GM18868 (cell line): ENCODE results near the gene MED12L.

Experiments used
- ATAC-seq: cut with Tn5 transposase; IDR thresholded peaks from one replicate; pipeline ENCODE4 v1.9.1; 2021; ENCODE audit warnings: mild to moderate bottlenecking, moderate library complexity; ENCODE audit not compliant: unreplicated experiment

The MED12L gene

DNA sequence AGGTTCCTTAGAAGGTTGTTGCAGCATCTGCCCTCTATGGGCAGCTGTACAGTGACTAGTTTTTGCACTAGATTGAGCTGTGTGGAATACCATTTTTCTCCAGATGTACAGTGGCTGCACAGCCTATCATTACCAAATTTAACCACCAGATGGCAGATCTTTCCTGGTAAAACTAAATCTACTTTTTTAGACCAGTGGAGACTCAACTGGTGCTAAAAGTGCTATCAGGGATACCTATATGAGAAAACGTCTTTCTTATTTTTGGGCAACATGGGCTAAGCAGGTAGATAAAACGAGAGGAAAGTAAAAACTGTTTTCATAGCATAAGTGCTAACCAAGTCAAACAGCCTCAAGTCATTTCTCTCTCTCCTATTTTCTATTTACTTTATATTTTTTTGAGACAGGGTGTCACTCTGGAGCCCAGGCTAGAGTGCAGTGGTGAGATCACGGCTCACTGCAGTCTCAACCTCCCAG, 354.2 kb downstream of the MED12L start:
- peak; percentile 88 for ATAC-seq

- no peak for ATAC-seq
Measured at GRCh38 chr3:151440940-151441339, 355.5 kb downstream of the MED12L start.

DNA sequence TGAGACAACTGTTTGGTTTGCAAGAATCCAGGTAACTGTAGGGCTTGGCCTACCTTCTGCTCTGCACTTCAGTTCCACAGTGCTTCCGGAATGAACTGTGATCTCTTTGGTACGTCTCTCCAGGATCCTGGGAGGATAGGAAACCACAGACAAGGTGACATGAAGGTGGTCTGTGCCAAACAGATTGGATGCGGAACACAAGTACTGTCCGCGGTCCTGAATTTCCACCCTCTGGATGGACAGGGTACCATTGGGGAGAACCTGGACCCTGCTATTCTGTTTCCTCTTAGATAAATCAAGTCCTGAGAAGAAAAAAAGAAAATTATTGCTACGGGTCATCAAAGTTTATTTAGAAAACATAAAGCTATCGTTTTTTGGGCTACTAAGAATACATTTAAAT, 358.1 kb downstream of the MED12L start:
- no peak for ATAC-seq

GRCh38 chr3:151445273-151446001, 360.0 kb downstream of the MED12L start:
- ATAC-seq: peak; percentile 47

- ATAC-seq: no peak
Measured at GRCh38 chr3:151446002-151446340, 360.5 kb downstream of the MED12L start.

GRCh38 chr3:151452368-151452767, 366.9 kb downstream of the MED12L start:
- no peak for ATAC-seq

GRCh38 chr3:151452841-151453240, 367.4 kb downstream of the MED12L start:
- no peak for ATAC-seq

DNA sequence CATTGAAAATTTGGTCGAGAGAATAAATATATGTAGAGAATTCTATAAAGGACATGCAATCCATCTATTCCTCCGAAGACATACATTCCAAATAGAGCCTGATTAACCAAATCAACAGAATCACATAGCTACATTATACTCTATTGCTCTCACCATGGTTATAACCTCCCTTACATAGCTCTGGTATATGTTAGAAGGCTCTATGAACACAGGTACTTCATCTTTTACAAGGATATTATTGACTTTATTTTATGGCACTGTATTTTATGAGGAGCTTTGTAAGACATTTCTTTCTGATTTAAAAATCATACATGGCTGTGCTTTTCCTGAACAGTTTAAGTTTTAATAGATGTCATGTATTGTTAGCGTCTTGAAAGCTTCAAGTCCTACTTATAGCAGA, 370.6 kb downstream of the MED12L start:
- ATAC-seq: no peak

DNA sequence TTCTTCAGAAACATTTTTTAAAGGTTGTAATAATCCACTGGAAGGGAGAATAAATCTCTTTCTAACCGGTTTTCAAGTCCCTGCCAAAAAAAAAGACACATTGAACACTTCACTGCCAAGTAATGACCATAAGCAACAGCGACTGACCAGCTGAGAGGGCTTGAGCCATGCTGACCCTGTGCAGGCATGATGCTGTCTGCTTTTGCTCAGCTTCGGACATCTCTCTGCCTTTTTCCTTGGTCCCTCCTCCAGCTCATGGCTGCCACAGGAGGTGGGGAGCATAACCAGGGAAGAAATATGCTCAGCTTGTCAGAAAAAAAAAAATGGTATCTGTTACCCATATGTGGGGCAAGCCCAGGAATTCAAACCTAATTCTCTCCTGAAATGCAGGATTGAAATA, 373.9 kb downstream of the MED12L start:
- ATAC-seq: no peak

- no peak for ATAC-seq
Measured at GRCh38 chr3:151460228-151460627, 374.8 kb downstream of the MED12L start.

GRCh38 chr3:151460774-151461450, 375.4 kb downstream of the MED12L start, which contains the start of gene IGSF10:
IGSF10 (minus strand) TSS chr3:151461061; CDS start chr3:151458709, 2,352 bp downstream.
- ATAC-seq: no peak

DNA sequence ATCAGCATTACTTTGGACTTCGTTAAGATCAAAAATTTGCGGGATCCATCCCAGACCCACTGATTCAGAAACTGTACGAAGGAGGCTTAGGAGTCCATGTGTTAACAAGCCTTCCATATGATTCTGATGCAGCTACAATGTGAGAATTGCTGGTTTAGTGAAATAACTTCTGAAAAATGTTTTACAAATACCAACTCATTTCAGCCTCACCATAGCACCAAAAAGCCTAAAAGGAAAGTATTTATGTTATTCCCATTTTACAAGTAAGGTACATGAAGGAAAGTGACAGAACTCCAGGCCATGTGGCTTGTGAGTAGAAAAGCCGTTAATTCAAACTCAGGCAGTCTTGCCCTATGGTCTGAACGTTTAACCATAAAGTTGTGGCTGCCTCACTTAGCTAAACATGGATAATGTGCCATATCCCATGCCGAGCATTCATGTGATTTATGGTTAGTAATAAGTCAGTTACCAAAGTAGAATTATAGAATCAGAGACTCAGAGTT, 376.9 kb downstream of the MED12L start:
- no peak for ATAC-seq

DNA sequence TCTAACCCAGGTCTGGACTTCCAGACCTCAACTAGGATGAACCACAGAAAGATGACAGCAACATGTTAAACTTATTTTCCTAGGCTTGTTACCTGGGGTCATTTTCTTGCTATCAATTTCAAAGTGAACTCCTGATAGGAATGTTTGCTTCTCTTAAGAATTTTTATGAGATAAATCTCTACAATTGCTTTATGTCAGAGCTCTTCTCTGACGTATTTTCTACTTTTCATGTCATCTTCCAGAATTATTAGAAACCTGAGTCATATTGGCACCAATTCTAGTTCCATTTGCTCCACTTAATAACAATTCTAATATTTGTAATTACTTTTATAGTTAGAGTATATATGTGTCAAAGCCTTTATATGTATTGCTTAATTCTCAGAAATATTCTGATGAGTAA, 377.5 kb downstream of the MED12L start:
- ATAC-seq: no peak

GRCh38 chr3:151467069-151467468, 381.6 kb downstream of the MED12L start:
- peak; percentile 81 for ATAC-seq

DNA sequence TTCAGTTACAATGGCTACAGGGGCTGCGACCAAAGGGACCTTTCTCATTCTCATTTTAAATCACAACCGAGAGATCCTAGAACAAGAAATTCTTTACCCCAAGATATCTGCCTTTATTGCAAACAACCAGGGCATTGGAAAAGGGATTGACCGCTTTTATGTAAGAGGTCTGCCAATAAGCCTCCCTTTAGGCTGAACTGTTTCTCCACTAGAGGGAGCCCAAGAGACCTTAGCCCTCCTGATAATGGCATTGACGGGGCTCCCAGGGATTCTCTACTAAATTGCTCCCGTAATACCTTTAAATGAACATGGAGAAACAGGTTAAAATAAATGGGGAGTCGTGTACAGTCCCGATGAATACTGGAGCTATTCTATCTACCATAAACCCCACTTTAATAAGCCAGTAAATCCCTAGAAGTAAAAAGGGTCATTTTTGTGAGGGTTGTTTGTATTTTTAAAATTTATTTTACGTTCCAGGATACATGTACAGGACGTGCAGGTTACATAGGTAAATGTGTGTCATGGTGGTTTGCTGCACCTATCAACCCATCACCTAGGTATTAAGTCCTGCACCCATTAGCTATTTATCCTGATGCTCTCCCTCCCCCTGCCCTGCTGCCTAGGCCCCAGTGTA, 382.9 kb downstream of the MED12L start:
- ATAC-seq: peak; percentile 81

DNA sequence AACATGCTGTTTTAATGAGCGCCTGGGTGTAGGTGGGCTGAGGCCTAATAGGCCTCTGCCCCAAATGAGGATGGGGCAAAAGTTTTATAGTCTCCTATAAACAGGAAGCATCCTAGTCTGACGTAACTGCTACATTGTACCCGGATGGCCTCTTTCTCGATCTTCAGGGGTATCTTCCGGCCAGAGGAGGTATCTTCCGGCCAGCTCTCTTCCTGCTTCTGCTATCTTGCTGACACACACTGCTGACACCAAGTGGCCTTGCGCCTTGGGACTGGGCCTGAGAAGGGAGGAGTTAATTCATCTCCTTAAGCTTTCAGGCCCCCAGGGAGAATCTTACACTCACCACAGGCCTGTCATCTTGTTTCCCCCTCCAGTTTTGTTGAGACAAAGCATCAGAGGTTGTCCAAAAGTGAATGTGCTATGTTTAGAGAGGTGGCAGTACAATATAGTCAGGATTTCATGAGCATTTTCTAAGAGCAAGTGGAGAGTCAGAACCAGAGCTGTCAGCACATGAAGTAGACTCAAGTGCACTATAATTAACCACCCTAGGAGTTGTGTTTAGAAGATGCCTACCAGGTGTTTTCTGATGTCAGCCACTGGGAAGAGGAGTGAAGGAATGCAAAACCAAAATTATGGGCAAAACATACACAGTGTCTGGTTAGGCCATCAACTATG, 391.0 kb downstream of the MED12L start:
- ATAC-seq: no peak

DNA sequence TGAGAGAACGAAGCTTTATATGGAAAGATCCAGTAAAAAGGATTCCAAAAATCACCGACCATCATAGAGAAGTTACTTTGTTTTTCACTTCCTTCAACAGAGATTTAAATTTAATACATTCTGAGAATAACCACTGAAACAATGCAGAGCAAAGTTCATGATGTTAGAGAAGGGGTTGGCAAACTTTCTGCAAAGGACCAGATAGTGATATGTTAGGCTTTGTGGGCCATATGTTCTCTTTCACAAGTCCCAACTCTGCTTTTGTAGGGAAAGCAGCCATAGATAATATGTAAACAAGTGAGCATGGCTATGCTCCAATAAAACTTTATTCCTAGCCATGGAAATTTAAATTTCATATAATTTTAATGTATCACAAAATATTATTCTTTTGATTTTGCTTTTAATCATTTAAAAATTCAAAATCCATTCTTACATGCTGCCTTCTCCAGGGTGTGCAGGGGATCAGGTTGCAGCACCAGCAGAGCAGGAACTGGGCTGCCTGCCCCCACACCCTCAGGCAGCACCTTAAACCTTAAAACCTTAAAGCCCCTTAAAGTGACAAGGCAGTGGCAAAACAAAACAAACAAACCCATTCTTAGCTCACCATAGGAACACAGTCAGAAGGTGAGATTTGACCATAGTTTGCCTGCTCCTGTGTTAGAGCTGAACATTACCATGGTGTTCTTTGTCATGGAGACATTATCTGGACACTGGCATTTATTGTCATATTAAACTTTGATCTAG, 392.3 kb downstream of the MED12L start:
- no peak for ATAC-seq

DNA sequence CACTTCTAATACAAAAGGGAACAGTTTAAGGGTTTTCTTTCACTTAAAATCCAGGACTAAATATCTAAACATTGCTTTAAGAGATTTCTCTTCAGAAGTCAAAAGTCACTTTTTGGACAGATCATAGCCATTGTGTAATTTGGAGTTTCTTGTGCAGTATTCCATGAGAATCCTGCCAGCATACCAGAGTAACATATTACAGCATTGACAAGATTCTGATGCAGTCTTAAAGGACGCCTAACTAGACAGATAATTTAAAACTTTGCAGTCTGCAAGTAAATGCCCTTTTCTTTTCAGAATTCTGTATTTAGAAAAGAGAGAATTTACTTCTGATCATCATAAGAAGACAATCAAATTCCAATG, 392.9 kb downstream of the MED12L start:
- ATAC-seq: no peak

- no peak for ATAC-seq
Measured at GRCh38 chr3:151479452-151479851, 394.0 kb downstream of the MED12L start.

- ATAC-seq: no peak
Measured at GRCh38 chr3:151480492-151480891, 395.0 kb downstream of the MED12L start.

DNA sequence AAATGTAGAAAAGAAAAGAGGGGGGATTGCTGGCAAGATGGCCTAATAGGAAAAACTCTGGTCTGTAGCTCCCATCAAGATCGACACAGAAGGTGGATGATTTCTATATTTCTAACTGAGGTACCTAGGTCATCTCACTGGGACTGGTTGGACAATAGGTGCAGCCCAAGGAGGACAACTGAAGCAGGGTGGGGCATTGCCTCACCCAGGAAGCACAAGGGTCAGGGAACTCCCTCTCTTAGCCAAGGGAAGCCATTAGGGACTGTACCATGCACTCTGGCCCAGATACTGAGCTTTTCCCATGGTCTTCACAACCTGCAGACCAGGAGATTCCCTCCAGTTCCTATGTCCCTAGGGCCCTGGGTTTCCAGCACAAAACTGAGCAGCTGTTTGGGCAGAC, 398.0 kb downstream of the MED12L start:
- no peak for ATAC-seq
